Muscle layer of duodenum (tissue), 2 donors: ENCODE data around the gene HCN2.

Source experiments
- H3K27ac ChIP-seq: one replicate; pipeline ENCODE4 v1.7.0; 2013; ENCODE audit warnings: mild to moderate bottlenecking, low read length
- H3K27me3 ChIP-seq: one replicate; pipeline ENCODE4 v1.7.0; 2013; ENCODE audit warnings: low read depth, mild to moderate bottlenecking, control low read depth, low read length
- H3K36me3 ChIP-seq, 2 donors: one replicate each; pipeline ENCODE4 v1.7.0; 2013; ENCODE audit warnings: low read length in 2 of 2, control low read depth in 1 of 2, mild to moderate bottlenecking in 1 of 2; ENCODE audit not compliant: insufficient read depth in 2 of 2, control insufficient read depth in 1 of 2
- H3K4me1 ChIP-seq, 2 donors: one replicate each; pipeline ENCODE4 v1.7.0; 2013; ENCODE audit warnings: low read length in 2 of 2, mild to moderate bottlenecking in 2 of 2, control low read depth in 1 of 2, moderate library complexity in 1 of 2; ENCODE audit not compliant: insufficient read depth in 2 of 2, control insufficient read depth in 1 of 2
- H3K4me3 ChIP-seq, 2 donors: one replicate each; pipeline ENCODE4 v1.7.0; 2013; ENCODE audit warnings: low read length in 2 of 2, low read depth in 1 of 2, mild to moderate bottlenecking in 1 of 2
- H3K9me3 ChIP-seq, 2 donors: one replicate each; pipeline ENCODE4 v1.7.0; 2013; ENCODE audit warnings: low read length in 2 of 2, control low read depth in 1 of 2, mild to moderate bottlenecking in 1 of 2; ENCODE audit not compliant: control insufficient read depth in 1 of 2
- donor health status: healthy.

The HCN2 gene

GRCh38 chr19:589693-590395 is at the start of gene HCN2:
HCN2 (plus strand) TSS chr19:589881; CDS start chr19:589946, 65 bp downstream.
- H3K27ac ChIP-seq, result no peak within 1 kb of the TSS

GRCh38 chr19:540867-541637 is 48.6 kb upstream of the HCN2 start:
- Histone ChIP-seq H3K36me3 (peaks cover 4 to 56% of the 10 kb centered on the region in 2 donors), H3K4me1 (no peaks in the 10 kb centered on the region), H3K27ac (no peak overlapping the region), H3K4me3 (no peak overlapping the region), H3K9me3 (no peaks in the 10 kb centered on the region), H3K27me3 (no peaks in the 10 kb centered on the region)

More at GRCh38 chr19:589693-590395, at the start of gene HCN2:
- H3K27me3 ChIP-seq, result peaks cover 18% of the 10 kb centered on the region
- H3K4me1 ChIP-seq, result peaks cover 0 to 23% of the 10 kb centered on the region in 2 donors
- no peak within 1 kb of the TSS for H3K4me3 ChIP-seq
- H3K9me3 ChIP-seq, result no peaks in the 10 kb centered on the region
- H3K36me3 ChIP-seq, result no peaks in the 10 kb centered on the region

GRCh38 chr19:541699-542098 is 48.0 kb upstream of the HCN2 start:
- no peaks in the 10 kb centered on the region for H3K27me3 ChIP-seq
- peaks cover 4 to 49% of the 10 kb centered on the region in 2 donors for H3K36me3 ChIP-seq
- no peak overlapping the region for H3K4me3 ChIP-seq

GRCh38 chr19:542173-542866 is 47.4 kb upstream of the HCN2 start:
- peaks cover 4 to 43% of the 10 kb centered on the region in 2 donors for H3K36me3 ChIP-seq
- H3K4me3 ChIP-seq, result no peak overlapping the region
- no peak overlapping the region for H3K27ac ChIP-seq
- H3K4me1 ChIP-seq, result no peaks in the 10 kb centered on the region
- no peaks in the 10 kb centered on the region for H3K27me3 ChIP-seq
- no peaks in the 10 kb centered on the region for H3K9me3 ChIP-seq

More at GRCh38 chr19:541699-542098, 48.0 kb upstream of the HCN2 start:
- Histone ChIP-seq H3K4me1 (no peaks in the 10 kb centered on the region), H3K27ac (no peak overlapping the region), H3K9me3 (no peaks in the 10 kb centered on the region)

- H3K9me3 ChIP-seq, result no peaks in the 10 kb centered on the region
- no peak within 1 kb of the TSS for H3K27ac ChIP-seq
- H3K4me1 ChIP-seq, result no peaks in the 10 kb centered on the region
- no peaks in the 10 kb centered on the region for H3K27me3 ChIP-seq
- no peak within 1 kb of the TSS for H3K4me3 ChIP-seq
- H3K36me3 ChIP-seq, result peaks cover 4 to 29% of the 10 kb centered on the region in 2 donors
These were observed 45.6 kb upstream of the HCN2 start, which contains the start of gene GZMM for GRCh38 chr19:543910-544608. GZMM (plus strand) TSS chr19:544053; CDS start chr19:544072, 19 bp downstream.

- H3K27ac ChIP-seq, result no peak overlapping the region
- H3K4me1 ChIP-seq, result no peaks in the 10 kb centered on the region
- H3K27me3 ChIP-seq, result no peaks in the 10 kb centered on the region
- no peaks in the 10 kb centered on the region for H3K9me3 ChIP-seq
- H3K36me3 ChIP-seq, result peaks cover 0 to 6% of the 10 kb centered on the region in 2 donors
- no peak overlapping the region for H3K4me3 ChIP-seq
These were observed 42.6 kb upstream of the HCN2 start for GRCh38 chr19:547117-547516.

- no peaks in the 10 kb centered on the region for H3K27me3 ChIP-seq
- no peak overlapping the region for H3K4me3 ChIP-seq
- no peaks in the 10 kb centered on the region for H3K4me1 ChIP-seq
- H3K9me3 ChIP-seq, result no peaks in the 10 kb centered on the region
- no peak overlapping the region for H3K27ac ChIP-seq
- no peaks in the 10 kb centered on the region for H3K36me3 ChIP-seq
These were observed 41.6 kb upstream of the HCN2 start for GRCh38 chr19:547836-548720.

- H3K27ac ChIP-seq, result no peak overlapping the region
- H3K36me3 ChIP-seq, result no peaks in the 10 kb centered on the region
- H3K4me1 ChIP-seq, result no peaks in the 10 kb centered on the region
- H3K27me3 ChIP-seq, result no peaks in the 10 kb centered on the region
- H3K4me3 ChIP-seq, result no peak overlapping the region
- no peaks in the 10 kb centered on the region for H3K9me3 ChIP-seq
These were observed 40.5 kb upstream of the HCN2 start for GRCh38 chr19:548886-549830.

- no peak overlapping the region for H3K27ac ChIP-seq
- no peaks in the 10 kb centered on the region for H3K9me3 ChIP-seq
- H3K27me3 ChIP-seq, result no peaks in the 10 kb centered on the region
These were observed 34.9 kb upstream of the HCN2 start for GRCh38 chr19:554817-555216.

More at GRCh38 chr19:554817-555216, 34.9 kb upstream of the HCN2 start:
- no peak overlapping the region for H3K4me3 ChIP-seq
- no peaks in the 10 kb centered on the region for H3K36me3 ChIP-seq
- H3K4me1 ChIP-seq, result peaks cover 0 to 8% of the 10 kb centered on the region in 2 donors
